Esophagus mucosa (tissue), 1 donor: ENCODE measurements around the gene ADARB2. TPM values are rescaled to one million over a fixed set of nuclear protein-coding genes. Genes with fewer than 3 reads are reported as not detected.
A peak's percentile ranks its signal among the peaks of the same experiment; 100 is the strongest.
"Not testable (repeated sequence)": the region's sequence is repeated elsewhere in the genome, so short reads cannot be mapped to it uniquely, and the experiment has no call there.

ENCODE experiments used
- ATAC-seq: fragments of 200-7000 bp; cut with Tn5 transposase; one replicate; pipeline ENCODE4 v1.9.1; 2020
- total RNA-seq: library from RNA; stranded (reverse); gene quantifications from one replicate; pipeline ENCODE4 v1.2.4, GENCODE V29; 2023
- donor health status: DM: yes; HTN: yes; CAD: no.

ADARB2 gene
- total RNA-seq, 1 donor from 2014 or later: 0.20 TPM

DNA sequence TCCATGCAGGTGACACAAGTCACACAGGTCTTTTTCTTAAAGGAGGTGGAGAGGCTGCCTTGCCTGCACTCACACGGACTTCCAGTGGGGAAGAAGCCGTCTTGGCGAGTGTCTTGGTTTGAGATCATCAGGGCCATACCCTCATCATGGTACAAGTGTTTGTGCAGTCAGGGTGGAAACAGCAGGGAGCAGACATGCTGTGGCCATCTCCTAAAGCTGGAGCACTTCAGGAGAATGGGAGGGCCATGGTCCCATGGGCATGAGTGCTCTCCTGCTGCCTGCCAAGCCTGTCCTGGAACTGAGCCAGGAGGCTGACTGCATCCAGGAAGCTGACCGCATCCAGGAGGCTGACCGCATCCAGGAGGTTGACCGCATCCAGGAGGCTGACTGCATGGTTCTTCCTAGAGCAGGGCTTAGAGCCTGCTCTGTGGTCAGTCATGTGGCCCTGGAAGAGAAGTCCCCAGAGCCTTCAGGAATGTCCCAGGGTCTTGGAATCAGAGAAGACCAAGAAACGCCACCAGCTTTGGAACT, 98.4 kb downstream of the ADARB2 start:
- ATAC-seq: no peak

GRCh38 chr10:1635340-1635739, 102.0 kb downstream of the ADARB2 start:
- ATAC-seq: no peak

DNA sequence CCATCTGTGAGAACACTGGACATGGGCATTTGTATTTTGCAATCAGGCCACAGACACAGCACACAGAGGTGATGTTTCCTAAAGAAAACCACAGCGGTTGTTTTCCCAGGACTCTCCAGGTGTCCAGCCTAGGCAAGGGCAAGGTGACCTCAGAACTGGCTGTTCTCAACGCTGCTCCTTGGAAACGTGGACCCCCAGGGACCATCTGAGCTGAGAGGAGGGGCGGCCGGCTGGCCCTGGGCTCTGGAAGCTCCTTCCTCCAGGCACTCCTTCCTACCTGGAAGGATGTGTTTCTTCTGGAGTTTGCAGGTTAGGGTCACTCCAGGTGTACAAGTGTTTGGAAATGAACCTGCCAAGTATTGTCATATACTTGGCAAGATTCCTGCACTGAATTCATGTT, 103.1 kb downstream of the ADARB2 start:
- ATAC-seq: no peak

DNA sequence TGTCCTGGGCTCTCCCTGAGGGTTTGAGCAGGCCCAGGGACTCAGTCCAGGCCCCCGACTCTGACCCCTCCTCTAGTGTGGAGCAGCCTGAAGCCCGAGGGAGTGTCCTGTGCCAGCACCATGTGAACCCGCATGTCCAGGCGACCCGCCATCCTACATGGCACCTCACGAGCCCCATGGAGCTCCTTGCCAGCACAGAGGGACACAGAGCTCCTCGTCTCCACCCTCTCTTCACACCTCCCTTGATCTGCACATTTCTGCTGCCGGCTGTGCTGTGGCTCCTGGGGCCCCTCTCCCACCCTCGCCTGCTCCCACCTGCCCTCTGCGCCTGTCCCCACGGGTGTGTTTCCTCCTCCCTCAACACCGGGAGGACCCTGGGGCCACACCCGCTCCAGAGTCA, 103.5 kb downstream of the ADARB2 start:
- no peak for ATAC-seq

GRCh38 chr10:1632596-1632995, 104.7 kb downstream of the ADARB2 start:
- ATAC-seq: no peak

DNA sequence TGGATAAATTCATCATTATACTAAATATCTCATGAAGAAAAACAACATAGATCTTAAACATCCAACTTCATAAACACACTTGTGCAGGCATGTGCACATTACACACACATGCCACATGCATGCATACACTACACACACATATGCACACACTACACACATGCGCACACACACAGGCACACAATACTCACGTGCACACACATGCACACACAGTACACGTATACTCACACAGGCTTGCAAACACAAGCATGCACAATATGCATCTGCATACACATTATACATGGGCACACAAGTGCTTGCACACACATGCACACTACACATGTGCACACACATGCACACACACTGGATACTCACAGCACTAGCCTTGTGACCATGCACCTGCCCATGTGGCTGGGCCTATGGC, 105.2 kb downstream of the ADARB2 start:
- ATAC-seq: no peak

DNA sequence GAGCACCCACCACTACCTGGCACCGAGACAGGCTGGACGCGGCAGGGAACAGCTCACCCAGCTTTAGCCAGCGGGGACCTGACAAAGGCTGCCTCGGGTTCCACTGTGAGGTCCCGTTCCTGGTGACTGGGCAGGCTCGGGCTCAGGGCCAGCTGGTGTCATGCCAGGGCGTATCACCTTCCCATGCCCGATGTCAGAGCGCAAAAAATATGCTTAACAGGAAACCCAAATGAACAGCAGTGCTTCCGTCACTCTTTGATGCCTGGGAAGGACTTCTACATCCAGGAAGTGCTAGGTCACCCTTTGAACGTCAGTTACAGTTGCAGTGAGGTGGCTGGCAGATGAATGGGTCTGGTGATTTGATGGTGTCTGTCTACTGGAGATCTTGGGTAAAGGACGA, 106.0 kb downstream of the ADARB2 start:
- ATAC-seq: no peak

DNA sequence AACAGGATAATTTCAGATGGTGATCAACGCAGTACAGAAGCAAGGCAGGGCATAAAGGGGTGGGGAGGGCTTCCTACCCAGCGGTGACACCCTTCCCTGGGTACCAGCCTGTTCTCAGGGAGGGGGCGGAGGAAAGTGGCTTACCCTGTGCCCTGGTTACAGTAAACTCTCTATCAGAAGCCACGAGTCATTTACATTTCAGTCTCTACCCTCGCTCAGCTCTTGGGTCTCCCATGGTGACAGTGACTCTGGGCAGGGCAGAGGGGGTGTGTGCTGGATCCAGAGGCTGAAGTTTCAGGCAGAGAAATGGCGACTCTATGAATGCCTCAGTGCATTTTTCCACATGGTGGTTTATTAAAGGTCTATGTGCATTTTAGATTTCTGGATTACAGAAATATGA, 107.0 kb downstream of the ADARB2 start:
- ATAC-seq: no peak

- ATAC-seq: no peak
Observed at GRCh38 chr10:1629326-1630198, 107.8 kb downstream of the ADARB2 start.

- ATAC-seq: no peak
Observed at GRCh38 chr10:1628757-1629156, 108.6 kb downstream of the ADARB2 start.

- no peak for ATAC-seq
Observed at GRCh38 chr10:1627945-1628344, 109.4 kb downstream of the ADARB2 start.

- ATAC-seq: no peak
Observed at GRCh38 chr10:1626835-1627234, 110.5 kb downstream of the ADARB2 start.

DNA sequence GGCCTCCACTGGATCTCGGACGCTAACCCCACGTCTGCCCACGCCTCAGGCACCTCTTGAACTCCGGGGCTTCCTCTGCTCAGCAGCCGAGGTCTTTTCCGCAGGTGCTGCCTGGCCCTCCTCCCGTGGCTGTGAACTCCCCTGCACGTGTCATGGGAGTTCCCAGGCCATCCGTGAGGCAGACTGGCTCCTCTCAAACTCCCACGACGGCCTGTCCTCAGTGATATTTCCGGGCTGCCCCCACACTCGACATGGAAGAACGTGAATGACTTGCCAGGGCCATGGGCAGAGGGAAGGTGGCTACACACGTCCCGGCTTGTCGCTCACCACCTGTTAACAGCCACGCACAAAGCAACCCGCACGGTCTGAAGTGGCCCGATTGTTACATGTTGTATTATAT, 110.9 kb downstream of the ADARB2 start:
- ATAC-seq: no peak

- ATAC-seq: no peak
Observed at GRCh38 chr10:1625731-1626130, 111.6 kb downstream of the ADARB2 start.

GRCh38 chr10:1625079-1625478, 112.2 kb downstream of the ADARB2 start:
- ATAC-seq: no peak

- ATAC-seq: no peak
Observed at GRCh38 chr10:1624240-1624639, 113.1 kb downstream of the ADARB2 start.

GRCh38 chr10:1620803-1621202, 116.5 kb downstream of the ADARB2 start:
- peak; percentile 56 for ATAC-seq

- ATAC-seq: peak; percentile 81
Observed at GRCh38 chr10:1617376-1618317, 119.7 kb downstream of the ADARB2 start.

- ATAC-seq: not testable (repeated sequence)
Observed at GRCh38 chr10:1616701-1617100, 120.6 kb downstream of the ADARB2 start.

DNA sequence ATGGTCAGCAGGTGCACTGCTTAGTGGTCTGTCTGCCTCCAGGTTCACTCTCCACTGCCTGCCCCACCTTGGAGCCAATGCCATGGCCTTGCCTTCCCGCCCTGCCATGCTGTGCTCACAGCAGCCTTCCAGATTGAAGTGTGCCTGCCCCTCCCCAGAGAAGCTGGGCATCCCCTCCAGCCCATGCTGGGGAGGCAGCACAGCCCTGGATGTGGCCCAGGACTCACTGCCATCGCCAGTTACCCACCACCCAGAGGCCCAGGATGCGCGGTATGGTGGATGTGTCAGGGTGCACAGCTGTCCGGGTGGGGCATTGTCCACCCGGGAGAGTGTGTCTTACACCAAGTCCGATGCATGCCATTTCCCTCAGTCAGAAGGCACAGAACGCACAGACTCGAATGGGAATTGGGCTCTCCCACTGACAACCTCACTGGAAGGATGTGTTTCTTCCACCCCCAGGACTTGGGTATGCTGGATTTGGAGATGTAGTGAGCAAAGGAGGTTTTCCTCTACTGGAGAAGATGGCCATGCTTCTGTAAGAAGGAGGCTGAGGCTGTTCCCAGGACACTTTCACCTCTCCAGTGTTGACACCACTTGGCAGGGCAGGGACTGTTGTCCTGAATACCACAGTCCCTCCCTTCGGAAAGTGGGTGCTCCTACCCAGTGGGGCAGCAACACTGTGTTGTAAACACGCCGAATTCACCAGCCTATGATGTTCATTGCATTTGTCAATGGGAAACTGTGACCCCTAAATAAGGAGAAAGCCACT, 122.0 kb downstream of the ADARB2 start:
- no peak for ATAC-seq

GRCh38 chr10:1613511-1613910, 123.8 kb downstream of the ADARB2 start:
- ATAC-seq: no peak

GRCh38 chr10:1612908-1613307, 124.4 kb downstream of the ADARB2 start:
- ATAC-seq: no peak
